ENCODE results near the gene CD81.

Gene CD81

DNA sequence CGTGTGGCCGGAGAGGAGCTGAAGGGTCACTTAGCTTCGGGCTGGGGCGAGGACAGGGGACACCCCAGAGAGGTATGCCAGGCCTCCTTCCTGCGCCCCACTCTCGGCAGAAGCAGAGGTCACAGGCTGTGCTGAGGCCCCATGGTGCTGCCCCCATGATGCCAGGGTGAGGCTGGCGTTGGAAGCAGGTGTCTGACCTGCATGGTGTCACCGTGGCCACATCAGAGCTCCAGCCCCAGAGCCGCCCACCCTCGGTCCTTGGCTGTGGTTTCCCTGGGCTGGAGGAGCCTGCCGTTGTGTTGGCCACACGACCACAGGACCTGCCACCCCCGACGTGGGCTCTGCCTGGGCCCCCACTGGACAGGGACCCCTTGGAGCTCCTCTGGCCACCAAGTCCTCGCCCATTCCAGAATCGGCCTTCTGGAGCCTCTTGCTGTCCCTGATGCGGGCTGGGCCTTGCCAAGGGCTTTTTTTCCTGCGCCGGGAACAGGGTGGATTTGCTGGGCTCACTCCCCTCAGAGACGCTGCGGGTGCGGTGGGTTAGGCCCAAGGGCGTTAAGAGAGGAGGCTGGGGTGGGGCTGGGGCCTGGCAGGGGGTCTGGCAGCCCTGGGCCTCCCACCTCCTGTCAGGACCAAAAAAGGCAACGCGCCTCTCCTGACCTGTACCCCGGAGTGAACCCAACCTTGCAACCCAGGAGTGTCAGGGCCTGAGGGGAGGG lies 15.3 kb downstream of the CD81 start:
- DNase-seq = no peak

GRCh38 chr11:2393111-2393868 lies 16.2 kb downstream of the CD81 start:
- DNase-seq = no peak

DNA sequence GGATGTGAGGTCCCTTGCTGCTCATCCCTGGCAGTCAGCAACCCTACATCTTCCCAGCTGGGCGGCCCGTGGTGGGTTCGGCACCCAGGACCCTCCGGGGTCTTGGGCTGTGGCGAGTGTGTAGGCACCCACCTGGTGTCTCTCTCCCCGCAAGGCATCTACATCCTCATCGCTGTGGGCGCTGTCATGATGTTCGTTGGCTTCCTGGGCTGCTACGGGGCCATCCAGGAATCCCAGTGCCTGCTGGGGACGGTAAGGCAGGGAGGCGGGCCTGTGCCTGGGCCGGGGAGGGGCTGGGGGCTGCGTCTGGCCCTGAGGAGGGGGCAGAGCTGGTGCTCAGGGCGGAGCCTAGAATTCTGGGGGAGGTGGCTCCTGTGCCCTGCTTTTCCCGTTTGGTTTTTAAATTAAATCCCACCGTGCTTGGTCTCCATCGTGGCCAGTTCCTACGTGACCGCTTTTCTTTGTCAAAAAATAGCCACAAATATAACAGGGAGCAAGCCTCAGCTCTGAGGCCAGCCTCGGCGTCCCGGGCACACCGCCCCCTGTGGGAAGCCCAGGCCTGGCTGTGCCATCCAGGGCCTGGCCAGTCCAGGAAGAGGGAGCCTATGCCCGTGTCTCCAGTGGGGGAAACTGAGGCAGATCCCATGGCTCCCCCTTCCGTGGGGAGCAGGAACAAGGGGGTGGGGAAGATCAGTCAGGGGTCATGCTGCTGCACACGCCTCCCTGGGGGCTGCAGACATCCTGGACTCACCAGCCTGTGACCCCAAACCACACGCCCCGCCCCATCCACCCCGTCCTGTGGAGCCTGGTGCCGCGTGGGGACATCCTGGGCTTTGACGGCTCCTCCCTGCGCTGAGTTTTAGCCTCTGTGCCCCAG lies 17.1 kb downstream of the CD81 start:
- DNase-seq = no peak

GRCh38 chr11:2394818-2395105 lies 17.7 kb downstream of the CD81 start:
- DNase-seq = no peak

DNA sequence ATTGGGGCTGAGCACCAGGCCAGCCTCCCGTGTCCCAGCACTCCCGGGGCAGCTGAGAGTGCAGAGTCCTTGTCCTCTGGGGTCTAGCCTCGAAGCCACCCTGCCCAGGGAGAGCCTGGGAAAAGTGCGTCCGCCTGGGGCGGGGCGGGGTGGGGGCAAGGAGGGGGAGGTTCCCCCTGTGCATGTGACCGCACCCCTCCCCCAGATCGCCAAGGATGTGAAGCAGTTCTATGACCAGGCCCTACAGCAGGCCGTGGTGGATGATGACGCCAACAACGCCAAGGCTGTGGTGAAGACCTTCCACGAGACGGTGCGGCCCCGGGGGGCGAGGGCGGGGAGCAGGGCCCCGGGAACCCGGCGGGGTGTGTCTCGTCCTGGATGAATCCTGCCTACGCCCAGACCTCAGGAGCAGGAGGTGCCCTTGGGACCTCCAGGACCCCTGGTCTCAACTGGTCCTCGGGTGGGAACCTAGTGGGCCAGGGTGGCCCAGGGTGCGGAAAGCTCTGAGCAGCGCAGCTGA lies 18.2 kb downstream of the CD81 start:
- no peak for DNase-seq

- DNase-seq = no peak
Measured at GRCh38 chr11:2395856-2396255, 18.7 kb downstream of the CD81 start.

DNA sequence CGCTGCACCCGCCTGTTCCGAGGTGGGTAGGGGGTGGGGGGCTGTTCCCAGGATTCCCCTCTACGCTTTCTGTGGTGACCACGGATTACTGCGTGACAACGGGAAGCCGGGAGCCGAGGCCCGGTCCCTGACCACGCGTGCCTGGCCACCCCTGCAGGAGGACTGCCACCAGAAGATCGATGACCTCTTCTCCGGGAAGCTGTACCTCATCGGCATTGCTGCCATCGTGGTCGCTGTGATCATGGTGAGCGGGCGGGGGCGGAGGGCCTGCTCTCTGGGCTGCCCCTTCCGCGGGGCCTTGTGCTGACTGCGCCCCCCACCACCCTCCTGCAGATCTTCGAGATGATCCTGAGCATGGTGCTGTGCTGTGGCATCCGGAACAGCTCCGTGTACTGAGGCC lies 19.4 kb downstream of the CD81 start:
- no peak for DNase-seq

DNA sequence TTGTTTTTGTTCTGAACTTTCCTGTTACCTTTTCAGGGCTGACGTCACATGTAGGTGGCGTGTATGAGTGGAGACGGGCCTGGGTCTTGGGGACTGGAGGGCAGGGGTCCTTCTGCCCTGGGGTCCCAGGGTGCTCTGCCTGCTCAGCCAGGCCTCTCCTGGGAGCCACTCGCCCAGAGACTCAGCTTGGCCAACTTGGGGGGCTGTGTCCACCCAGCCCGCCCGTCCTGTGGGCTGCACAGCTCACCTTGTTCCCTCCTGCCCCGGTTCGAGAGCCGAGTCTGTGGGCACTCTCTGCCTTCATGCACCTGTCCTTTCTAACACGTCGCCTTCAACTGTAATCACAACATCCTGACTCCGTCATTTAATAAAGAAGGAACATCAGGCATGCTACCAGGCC lies 19.9 kb downstream of the CD81 start:
- no peak for DNase-seq

GRCh38 chr11:2398664-2399355 lies 21.7 kb downstream of the CD81 start:
- DNase-seq = no peak

DNA sequence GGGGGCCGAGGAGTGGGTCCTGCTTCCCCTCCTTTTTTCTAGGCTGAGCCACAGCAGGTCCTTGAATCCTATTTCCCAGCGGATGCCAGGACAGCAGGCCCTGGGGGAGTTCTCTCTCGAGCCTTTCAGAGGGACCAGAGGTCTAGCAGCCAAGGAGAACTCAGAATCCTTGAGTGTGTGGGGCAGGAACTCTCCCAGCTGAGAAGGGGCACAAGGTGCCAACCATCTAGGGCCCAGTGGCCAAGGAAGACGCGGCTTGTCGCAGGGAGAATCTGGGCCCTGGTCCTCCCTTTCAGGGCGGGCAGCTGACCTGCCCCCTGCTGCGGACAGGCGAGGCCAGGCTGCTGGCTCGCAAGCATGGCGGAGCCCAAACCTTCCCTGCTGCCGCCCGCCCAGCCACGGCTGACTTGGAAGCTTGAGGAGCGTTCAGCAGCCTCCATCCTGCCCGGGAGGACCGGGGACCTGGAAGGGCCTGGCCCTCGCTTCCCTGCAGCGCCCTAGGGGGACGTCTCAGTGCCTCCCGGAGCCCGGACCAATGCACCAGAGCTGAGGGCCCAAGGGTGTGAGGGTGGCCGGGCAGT lies 22.5 kb downstream of the CD81 start:
- no peak for DNase-seq

- peak; percentile 91 to 95 for DNase-seq
Measured at GRCh38 chr11:2400069-2400761, 23.1 kb downstream of the CD81 start, which contains the start of gene TSSC4. Gene TSSC4 (plus strand): TSS chr11:2400750. CDS start chr11:2402634, 1,884 bp downstream.

- no peak for DNase-seq
Measured at GRCh38 chr11:2400762-2401435, 23.8 kb downstream of the CD81 start.

- no peak for DNase-seq
Measured at GRCh38 chr11:2401436-2401984, 24.4 kb downstream of the CD81 start.

GRCh38 chr11:2402106-2402505 lies 25.0 kb downstream of the CD81 start:
- DNase-seq = no peak

DNA sequence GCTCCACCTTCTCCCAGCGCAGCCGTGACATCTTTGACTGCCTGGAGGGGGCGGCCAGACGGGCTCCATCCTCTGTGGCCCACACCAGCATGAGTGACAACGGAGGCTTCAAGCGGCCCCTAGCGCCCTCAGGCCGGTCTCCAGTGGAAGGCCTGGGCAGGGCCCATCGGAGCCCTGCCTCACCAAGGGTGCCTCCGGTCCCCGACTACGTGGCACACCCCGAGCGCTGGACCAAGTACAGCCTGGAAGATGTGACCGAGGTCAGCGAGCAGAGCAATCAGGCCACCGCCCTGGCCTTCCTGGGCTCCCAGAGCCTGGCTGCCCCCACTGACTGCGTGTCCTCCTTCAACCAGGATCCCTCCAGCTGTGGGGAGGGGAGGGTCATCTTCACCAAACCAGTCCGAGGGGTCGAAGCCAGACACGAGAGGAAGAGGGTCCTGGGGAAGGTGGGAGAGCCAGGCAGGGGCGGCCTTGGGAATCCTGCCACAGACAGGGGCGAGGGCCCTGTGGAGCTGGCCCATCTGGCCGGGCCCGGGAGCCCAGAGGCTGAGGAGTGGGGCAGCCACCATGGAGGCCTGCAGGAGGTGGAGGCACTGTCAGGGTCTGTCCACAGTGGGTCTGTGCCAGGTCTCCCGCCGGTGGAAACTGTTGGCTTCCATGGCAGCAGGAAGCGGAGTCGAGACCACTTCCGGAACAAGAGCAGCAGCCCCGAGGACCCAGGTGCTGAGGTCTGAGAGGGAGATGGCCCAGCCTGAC lies 26.0 kb downstream of the CD81 start:
- no peak for DNase-seq

- DNase-seq = no peak
Measured at GRCh38 chr11:2404735-2405196, 27.7 kb downstream of the CD81 start.

GRCh38 chr11:2406451-2406850 lies 29.3 kb downstream of the CD81 start:
- no peak for DNase-seq

DNA sequence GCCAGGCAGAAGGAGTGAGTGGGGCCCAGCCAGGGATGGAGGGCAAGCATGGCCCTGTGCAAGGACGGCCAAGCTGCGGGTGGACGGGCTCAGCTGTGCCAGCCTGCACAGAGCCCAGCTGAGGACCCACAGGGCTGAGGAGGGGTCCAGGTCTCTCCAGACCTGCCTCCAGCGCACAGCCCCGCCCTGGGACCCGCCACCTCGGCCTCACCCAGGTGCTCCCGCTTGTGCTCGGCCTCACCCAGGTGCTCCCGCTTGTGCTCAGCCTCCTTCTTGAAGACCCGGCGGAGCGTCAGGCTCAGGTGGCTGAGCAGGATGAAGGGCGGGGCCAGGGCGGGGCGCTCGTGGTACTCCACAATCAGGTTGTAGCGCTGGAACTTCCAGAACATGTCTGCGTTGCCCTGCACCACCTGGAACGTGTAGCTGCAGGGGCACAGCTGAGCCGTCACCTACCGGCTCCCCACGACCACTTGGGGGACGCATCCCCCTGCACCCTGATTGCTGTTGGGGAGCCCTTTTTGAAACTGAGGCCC lies 29.8 kb downstream of the CD81 start:
- DNase-seq = no peak

DNA sequence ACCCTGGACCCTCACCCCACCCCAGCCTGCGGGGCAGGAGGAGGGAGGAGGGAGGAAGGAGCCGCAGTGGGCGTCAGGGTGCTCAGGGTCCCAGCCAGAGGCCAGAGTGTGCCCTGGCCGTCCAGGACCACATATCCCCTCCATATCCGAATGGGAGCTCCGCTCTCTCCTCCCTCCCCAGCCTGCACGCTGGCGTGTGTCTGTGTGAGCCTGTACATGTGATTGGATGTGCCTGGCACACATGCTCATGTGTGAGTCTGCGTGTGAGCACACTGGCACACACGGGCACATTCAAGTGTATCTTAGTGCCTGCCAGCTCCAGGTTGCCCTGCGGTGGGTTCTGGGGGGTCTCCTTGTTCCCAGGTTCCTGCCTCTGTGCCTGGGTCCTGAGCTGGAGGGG lies 31.6 kb downstream of the CD81 start:
- DNase-seq = no peak

- no peak for DNase-seq
Measured at GRCh38 chr11:2409126-2409525, 32.0 kb downstream of the CD81 start.
